ENCODE data around the gene CCDC34.

CCDC34 gene

GRCh38 chr11:27354359-27354965 lies 8.6 kb downstream of the CCDC34 start:
- DNase-seq (ENCODE audit: extremely low read depth, low read depth) = no peak
- no peak for TF ChIP-seq CTCF (IDR thresholded peaks at IDR 0.05; ENCODE audit: low read depth, low read length)

DNA sequence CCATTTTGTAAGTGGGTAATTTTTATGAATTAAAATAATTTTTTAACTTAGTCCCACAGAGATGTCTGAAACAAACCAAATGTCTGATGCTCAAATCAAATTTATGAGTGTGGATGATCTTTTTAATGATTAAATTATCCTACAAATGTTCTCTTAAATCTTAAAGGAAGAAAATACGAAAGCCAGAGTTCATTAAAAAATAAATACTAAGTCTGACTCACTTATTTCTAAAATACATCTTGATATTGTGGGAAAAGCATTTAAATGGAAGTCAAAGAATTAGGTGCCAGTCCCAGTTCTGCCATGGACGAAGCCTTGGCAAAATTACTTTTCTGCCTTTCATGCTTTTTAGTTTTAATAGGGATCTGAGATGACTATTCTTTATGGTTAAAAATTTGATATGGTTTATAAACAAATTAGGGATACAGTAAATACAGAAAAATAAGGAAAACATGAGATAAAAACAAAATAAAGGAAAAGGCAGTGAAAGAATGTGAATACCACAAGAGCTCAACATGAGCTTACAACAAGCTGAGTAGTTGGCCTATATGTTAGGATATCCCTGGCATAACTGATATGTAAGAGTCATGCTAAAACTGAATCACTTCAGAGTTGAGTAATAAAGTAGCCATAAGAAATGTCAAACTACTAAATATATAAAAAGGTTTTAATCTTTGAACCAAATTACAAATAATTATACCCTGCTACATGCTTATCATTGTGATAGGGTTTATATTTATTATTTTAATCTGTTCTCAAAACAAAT lies 9.2 kb downstream of the CCDC34 start:
- no peak for DNase-seq (ENCODE audit: extremely low read depth, low read depth)
- TF ChIP-seq CTCF (IDR thresholded peaks at IDR 0.05; ENCODE audit: low read depth, low read length) = no peak

DNA sequence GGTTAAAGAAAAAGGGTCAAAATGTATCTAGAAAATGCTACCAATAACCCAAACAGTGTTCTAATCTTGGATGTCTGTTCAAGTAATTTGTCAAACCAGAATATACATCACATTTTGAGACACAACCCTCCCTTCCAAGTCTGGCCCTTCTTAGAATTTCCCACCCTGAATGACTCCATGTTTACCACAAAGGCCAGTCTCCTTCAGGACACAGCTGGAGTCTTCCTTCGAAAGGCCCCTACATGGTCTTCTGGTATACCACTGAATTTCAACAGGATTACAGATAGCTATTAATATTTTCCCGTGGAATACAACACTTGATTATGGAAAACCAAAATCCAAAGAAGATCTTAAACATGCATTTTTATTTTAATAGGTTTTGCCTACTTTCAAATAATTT lies 10.2 kb downstream of the CCDC34 start:
- DNase-seq (ENCODE audit: extremely low read depth, low read depth) = no peak
- no peak for TF ChIP-seq CTCF (IDR thresholded peaks at IDR 0.05; ENCODE audit: low read depth, low read length)

GRCh38 chr11:27350511-27350910 lies 12.5 kb downstream of the CCDC34 start:
- DNase-seq (ENCODE audit: extremely low read depth, low read depth) = peak; percentile 27
- no peak for TF ChIP-seq CTCF (IDR thresholded peaks at IDR 0.05; ENCODE audit: low read depth, low read length)

- TF ChIP-seq CTCF (IDR thresholded peaks at IDR 0.05; ENCODE audit: low read depth, low read length) = no peak
- DNase-seq (ENCODE audit: extremely low read depth, low read depth) = no peak
Observed at GRCh38 chr11:27349919-27350318, 13.1 kb downstream of the CCDC34 start.

GRCh38 chr11:27348340-27348873 lies 14.6 kb downstream of the CCDC34 start:
- TF ChIP-seq CTCF (IDR thresholded peaks at IDR 0.05; ENCODE audit: low read depth, low read length) = no peak
- no peak for DNase-seq (ENCODE audit: extremely low read depth, low read depth)

All from AG09319 (cell line).